Naive B cell (primary cell): ENCODE data around the gene JADE2. TPM values are rescaled to one million over a fixed set of nuclear protein-coding genes. Genes with fewer than 3 reads are reported as not detected.
A peak's percentile ranks its signal among the peaks of the same experiment; 100 is the strongest.

Source experiments
- ATAC-seq, 2 donors: fragments of 150-1000 bp; cut with Tn5 transposase; 2 replicates each; pipeline ENCODE4 v1.10.0; 2021; ENCODE audit warnings: low read depth in 2 of 2, mild to moderate bottlenecking in 2 of 2, moderate library complexity in 2 of 2
- DNase-seq: peaks from one replicate; pipeline ENCODE4 v3.0.0; 2022
- H3K27ac Mint-ChIP-seq, 6 donors: one replicate each; pipeline ENCODE4 v1.8.0; 2020 to 2022; ENCODE audit warnings: mild to moderate bottlenecking in 6 of 6, mixed read lengths in 6 of 6, moderate library complexity in 5 of 6, inconsistent platforms in 2 of 6
- H3K27me3 Mint-ChIP-seq, 3 donors: one replicate each; pipeline ENCODE4 v1.8.0; 2021 to 2022; ENCODE audit warnings: mixed read lengths in 3 of 3, mild to moderate bottlenecking in 1 of 3
- H3K36me3 Mint-ChIP-seq, 2 donors: one replicate each; pipeline ENCODE4 v1.8.0; 2020 to 2022; ENCODE audit warnings: mixed read lengths in 2 of 2, inconsistent platforms in 1 of 2, mild to moderate bottlenecking in 1 of 2
- H3K4me1 Mint-ChIP-seq, 3 donors: one replicate each; pipeline ENCODE4 v1.8.0; 2020 to 2022; ENCODE audit warnings: mixed read lengths in 3 of 3, inconsistent platforms in 1 of 3, mild to moderate bottlenecking in 1 of 3, moderate library complexity in 1 of 3
- H3K4me3 Mint-ChIP-seq, 8 donors: one replicate each; pipeline ENCODE4 v1.8.0; 2020 to 2022; ENCODE audit warnings: mild to moderate bottlenecking in 8 of 8, mixed read lengths in 8 of 8, moderate library complexity in 8 of 8, inconsistent platforms in 2 of 8
- H3K9me3 Mint-ChIP-seq, 7 donors: one replicate each; pipeline ENCODE4 v1.8.0; 2020 to 2022; ENCODE audit warnings: mixed read lengths in 7 of 7, mild to moderate bottlenecking in 5 of 7, inconsistent platforms in 2 of 7, moderate library complexity in 1 of 7
- polyA plus RNA-seq, 6 donors: library from polyadenylated mRNA; unstranded; fragments of 300-500 nt; fragmentation: Illumina TruSeq; gene quantifications; one replicate each; pipeline ENCODE4 v1.2.3, GENCODE V29; 2021; ENCODE audit warnings: low read depth in 6 of 6

The JADE2 gene
- polyA plus RNA-seq, 6 donors from 2014 or later: 7.1 to 47.1 (median 27.1) TPM

DNA sequence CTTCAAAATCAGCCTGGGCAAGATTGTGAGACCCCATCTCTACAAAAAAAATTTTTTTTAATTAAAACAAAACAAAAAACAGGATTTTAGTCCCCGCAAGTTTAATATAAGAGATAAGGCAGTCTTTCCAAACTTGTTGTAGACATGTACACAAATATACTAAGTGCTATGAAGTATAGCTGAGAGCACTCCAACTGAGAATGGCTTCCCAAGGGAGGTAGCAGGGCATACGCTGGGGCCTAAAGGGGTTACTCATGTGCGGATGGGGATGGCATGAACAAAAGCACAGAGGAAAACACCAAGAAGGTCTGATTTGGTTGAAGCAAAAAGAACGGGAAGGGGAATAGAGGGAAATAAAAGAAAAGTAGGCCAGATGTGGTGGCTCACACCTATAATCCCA is 86.0 kb downstream of the JADE2 start:
- no peaks in the 10 kb centered on the region for H3K4me1 Mint-ChIP-seq
- no peaks in the 10 kb centered on the region for H3K9me3 Mint-ChIP-seq
- peaks cover 8 to 35% of the 10 kb centered on the region in 2 donors for H3K36me3 Mint-ChIP-seq
- H3K27ac Mint-ChIP-seq: peak overlapping the region in 1 of 6 donors; percentile 54
- no peaks in the 10 kb centered on the region for H3K27me3 Mint-ChIP-seq
- ATAC-seq (no peak), DNase-seq (no peak)
- no peak overlapping the region for H3K4me3 Mint-ChIP-seq

DNA sequence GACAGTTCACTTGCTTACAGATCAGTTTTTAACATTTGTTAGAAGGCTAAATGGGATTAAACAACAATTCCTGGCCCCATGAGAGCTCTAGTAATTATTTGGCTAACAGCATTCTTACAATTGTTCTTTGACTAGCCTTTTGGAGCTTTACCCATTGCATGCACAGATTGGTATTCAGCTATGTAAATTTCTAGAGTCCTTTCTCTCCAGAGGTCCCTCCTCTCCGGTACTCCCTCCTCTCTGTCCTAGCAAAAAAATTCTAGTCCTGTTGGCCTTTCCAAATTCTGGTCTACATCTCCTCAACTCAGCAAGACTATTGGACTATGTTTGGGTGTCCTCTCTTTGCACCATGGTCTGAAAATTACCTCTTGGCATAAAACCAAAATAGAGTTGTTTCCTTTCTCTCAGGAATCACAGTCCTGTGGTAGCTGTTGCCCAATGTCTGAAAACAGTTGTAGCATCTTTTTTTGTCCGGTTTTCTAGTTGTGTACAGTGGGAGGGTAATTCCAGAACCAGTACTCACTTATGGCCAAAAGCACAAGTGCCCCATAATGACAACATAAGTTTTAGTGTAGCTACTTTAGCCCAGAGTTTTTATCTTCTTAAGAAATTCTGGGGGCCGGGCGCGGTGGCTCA is 89.1 kb downstream of the JADE2 start:
- Mint-ChIP-seq H3K4me3 (no peak overlapping the region), H3K27me3 (no peaks in the 10 kb centered on the region), H3K9me3 (no peaks in the 10 kb centered on the region), H3K4me1 (no peaks in the 10 kb centered on the region), H3K36me3 (peaks cover 8 to 28% of the 10 kb centered on the region in 2 donors), H3K27ac (peak overlapping the region in 1 of 6 donors; percentile 67)
- ATAC-seq: no peak
- DNase-seq: no peak

DNA sequence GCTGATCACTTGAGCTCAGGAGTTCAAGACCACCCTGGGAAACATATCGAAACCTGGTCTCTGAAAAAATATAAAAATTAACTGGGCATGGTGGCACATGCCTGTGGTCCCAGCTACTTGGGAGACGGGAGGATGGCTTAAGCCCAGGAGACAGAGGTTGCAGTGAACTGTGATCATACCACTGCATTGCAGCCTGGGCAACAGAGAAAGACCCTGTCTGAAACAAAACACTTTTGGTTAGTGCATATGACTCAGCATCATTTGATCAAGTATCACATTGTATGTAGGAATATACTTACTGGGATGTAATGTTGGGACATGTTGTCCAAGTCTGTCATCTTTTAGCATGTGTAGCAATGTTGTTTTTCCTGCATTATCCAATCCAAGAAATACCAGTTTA is 95.2 kb downstream of the JADE2 start:
- Mint-ChIP-seq H3K4me1 (peaks cover 8 to 12% (median 9%) of the 10 kb centered on the region in 3 donors), H3K27me3 (no peaks in the 10 kb centered on the region), H3K27ac (no peak overlapping the region), H3K9me3 (no peaks in the 10 kb centered on the region), H3K36me3 (peaks cover 6 to 9% of the 10 kb centered on the region in 2 donors), H3K4me3 (no peak overlapping the region)
- DNase-seq (no peak), ATAC-seq (no peak)

DNA sequence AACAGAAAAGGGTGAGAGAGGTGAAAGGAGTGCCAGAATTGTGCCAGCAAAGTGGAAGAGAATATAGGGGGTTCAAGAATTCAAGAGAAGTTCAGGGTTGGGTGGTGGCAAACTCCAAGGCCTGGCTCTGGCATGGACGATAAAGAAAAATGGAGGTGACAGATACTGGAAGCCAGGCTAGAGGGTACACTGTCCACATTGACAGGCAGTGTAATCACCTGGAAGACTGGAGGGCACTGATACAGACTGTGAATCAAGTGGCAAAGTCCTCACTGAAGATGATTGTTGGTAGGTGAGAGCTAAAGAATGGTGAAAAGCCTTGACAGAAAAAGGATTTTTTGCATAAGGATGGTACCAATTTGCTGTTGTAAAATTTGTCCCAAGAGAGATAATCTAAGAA is 100.1 kb downstream of the JADE2 start:
- peaks cover 14 to 22% (median 21%) of the 10 kb centered on the region in 3 donors for H3K4me1 Mint-ChIP-seq
- H3K27ac Mint-ChIP-seq: no peak overlapping the region
- DNase-seq: no peak
- H3K9me3 Mint-ChIP-seq: no peaks in the 10 kb centered on the region
- ATAC-seq: no peak
- no peaks in the 10 kb centered on the region for H3K27me3 Mint-ChIP-seq
- peaks cover 0 to 6% of the 10 kb centered on the region in 2 donors for H3K36me3 Mint-ChIP-seq
- no peak overlapping the region for H3K4me3 Mint-ChIP-seq

DNA sequence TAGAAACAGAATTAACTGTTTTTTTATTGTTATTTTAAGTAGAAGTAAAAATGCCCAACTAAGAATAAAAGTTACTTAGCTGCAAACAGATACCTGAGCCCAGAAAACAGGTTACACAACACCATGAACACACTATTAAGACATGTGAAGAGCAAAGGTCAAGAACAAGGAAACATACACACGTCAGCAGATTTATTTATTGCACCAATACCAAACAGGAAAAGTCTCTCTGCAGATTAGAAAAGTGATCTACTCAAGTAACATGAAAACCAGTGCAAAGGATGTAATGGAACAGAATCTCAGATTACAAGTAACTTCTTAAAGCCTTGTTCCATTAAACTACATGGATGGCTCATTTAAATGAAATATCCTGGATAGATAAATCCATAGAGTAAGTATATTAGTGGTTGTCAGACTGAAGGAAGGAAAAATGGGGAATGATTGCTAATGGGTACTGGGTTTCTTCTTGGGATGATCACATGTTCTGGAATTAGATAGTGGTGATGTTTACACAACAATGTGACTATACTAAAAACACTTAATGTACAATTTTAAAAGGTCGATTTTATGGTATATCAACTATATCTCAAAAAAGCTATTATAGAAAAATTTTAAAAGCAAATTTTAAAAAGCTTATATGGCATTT is 101.0 kb downstream of the JADE2 start:
- Mint-ChIP-seq H3K4me3 (no peak overlapping the region), H3K36me3 (peaks cover 0 to 6% of the 10 kb centered on the region in 2 donors), H3K27me3 (no peaks in the 10 kb centered on the region), H3K27ac (no peak overlapping the region), H3K4me1 (peaks cover 14 to 26% (median 22%) of the 10 kb centered on the region in 3 donors), H3K9me3 (no peaks in the 10 kb centered on the region)
- no peak for DNase-seq
- ATAC-seq: no peak

Other genes with a start within 250 kb of the JADE2 start
- gene CDKL3, start 158.5 kb upstream of the JADE2 start, polyA plus RNA-seq: 1 to 10 TPM in 2 of 6 donors, not detected in 4; 1.8 to 9.5 TPM
- gene UBE2B, start 154.1 kb upstream of the JADE2 start, polyA plus RNA-seq: 10 to 100 TPM; 58.2 to 96.5 (median 77.7) TPM
- gene CDKN2AIPNL, start 113.8 kb upstream of the JADE2 start, polyA plus RNA-seq: 10 to 100 TPM; 32.4 to 55.2 (median 37.0) TPM
- 10 to 100 TPM; 18.6 to 35.0 (median 33.2) TPM for gene SAR1B, start 107.2 kb downstream of the JADE2 start, polyA plus RNA-seq
- 1 to 10 TPM; 3.2 to 7.7 (median 5.6) TPM for gene SEC24A, start 123.1 kb downstream of the JADE2 start, polyA plus RNA-seq
- 10 to 100 TPM; 35.1 to 39.1 (median 37.2) TPM for gene CAMLG, start 212.9 kb downstream of the JADE2 start, polyA plus RNA-seq
- 10 to 100 TPM; 17.7 to 24.7 (median 18.9) TPM for gene DDX46, start 233.1 kb downstream of the JADE2 start, polyA plus RNA-seq